ENCODE data around the gene ZNF658.
A peak's percentile ranks its signal among the peaks of the same experiment; 100 is the strongest.
"Not testable (repeated sequence)": the region's sequence is repeated elsewhere in the genome, so short reads cannot be mapped to it uniquely, and the experiment has no call there.

ZNF658 gene

DNA sequence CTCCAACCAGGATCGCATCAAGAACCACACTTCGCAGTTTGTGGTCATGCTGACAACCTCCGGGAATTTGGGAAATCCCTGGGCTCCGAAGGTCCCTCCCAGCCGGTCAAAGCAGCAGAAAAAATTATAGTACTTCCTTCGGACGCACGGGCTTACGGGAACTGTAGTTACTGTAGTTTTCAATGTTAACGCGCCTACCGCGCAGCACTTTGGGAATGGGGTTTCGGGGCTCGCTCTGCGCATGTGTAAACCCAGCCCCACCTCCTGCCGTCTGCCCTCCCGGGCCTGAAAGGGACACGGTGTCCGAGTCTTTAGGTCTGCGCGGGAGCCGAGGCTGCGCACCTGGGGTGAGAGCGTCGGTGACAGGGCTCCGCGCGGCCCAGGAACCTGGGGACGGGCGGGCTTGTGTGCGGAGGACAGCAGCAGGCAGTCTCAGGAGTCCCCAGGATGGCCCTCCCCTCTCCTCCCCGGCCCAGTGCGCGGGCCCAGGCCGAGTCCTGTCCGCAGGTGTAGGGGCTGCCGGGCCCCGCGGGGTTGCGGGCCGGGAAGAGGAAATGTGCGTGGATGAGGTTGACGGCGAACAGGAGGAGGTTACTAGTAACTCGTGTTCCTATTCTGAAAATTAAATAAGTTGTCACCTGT lies at the start of gene ZNF658:
Gene ZNF658 (plus strand): TSS at position 236 of the 642 bp plus-strand sequence. CDS start 2,837 bp downstream, outside the sequence.
- peak; percentile 52 for DNase-seq (ENCODE audit: low read depth)

DNA sequence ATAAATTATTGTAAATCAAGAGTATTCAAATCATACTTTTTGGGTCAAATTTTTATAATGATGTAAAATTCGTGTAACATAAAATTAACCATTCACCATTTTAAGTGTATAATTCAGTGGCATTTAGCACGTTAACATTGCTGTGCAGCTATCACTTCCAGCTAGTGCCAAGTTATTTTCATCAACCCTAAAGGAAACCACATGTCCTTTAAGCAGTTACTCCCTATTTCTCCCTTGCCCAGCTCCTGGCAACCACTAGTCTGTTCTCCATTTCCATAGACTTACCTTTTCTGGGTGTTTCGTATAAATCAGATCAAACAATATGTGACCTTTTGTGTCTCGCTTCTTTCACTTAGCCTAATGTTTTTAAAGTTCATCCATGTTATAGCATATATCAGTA lies 38.8 kb upstream of the ZNF658 start:
- DNase-seq (ENCODE audit: low read depth), result not testable (repeated sequence)

DNA sequence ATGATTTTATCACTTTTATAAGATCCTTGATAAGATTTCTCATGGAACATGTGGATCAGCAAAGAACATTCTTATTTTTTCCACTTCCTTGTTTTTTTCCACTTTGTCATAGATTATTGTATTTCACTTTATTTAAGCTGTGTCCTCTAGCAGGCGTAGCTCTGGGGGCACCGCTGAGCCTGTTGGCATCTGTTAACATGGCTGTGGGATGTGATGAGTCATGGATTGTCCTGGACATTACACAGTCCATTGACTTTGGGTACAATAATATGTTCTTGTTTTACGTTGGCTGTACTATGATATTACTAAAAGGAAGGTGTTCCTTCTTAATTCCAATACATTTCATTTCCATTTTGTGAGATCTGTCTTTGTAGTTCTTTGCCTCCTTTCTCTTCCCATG lies 31.9 kb upstream of the ZNF658 start:
- DNase-seq (ENCODE audit: low read depth), result not testable (repeated sequence)

DNA sequence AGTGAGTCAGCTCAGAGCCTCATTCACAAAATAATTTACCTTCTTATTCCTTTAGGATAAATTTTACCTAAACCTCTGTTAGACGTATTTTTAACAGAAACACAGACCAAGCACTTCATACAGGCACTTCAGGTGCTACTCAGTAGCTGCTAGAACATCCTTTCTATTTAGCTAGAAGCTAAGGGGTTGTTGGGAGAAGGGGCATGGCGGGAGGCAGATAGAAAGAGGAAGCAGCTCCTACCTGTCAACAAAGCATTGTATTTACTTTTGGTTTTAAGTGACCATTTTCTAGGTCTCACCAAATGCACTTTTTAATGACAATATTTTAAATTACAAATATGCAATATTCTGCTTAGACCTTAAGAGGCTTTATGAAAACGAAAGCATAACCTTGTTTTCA lies 19.9 kb upstream of the ZNF658 start:
- not testable (repeated sequence) for DNase-seq (ENCODE audit: low read depth)

GRCh38 chr9:66881847-66882246 lies 18.7 kb upstream of the ZNF658 start:
- not testable (repeated sequence) for DNase-seq (ENCODE audit: low read depth)

DNA sequence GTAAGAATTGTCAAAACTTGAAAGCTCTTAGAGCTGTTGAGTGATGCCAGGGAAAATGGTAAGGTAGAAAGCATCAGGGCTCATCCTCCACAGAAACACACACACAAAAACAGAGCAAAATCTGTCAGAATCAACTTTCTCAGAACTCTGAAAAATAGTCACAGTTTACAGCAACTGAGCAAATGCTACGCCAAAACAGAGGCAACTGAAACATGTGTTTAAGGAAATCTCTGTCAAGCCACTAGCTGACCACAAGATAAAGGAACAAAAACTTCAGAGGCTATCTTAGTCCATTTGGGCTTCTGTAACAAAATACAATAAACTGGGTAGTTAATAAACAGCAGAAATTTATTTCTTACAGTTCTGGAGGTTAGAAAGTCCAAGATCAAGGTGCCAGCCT lies 10.2 kb upstream of the ZNF658 start:
- not testable (repeated sequence) for DNase-seq (ENCODE audit: low read depth)

GRCh38 chr9:66901141-66901540 lies 616 bp downstream of the ZNF658 start:
- not testable (repeated sequence) for DNase-seq (ENCODE audit: low read depth)

GRCh38 chr9:66909560-66909959 lies 9.0 kb downstream of the ZNF658 start:
- not testable (repeated sequence) for DNase-seq (ENCODE audit: low read depth)

GRCh38 chr9:66920072-66920471 lies 19.5 kb downstream of the ZNF658 start:
- DNase-seq (ENCODE audit: low read depth), result not testable (repeated sequence)

DNA sequence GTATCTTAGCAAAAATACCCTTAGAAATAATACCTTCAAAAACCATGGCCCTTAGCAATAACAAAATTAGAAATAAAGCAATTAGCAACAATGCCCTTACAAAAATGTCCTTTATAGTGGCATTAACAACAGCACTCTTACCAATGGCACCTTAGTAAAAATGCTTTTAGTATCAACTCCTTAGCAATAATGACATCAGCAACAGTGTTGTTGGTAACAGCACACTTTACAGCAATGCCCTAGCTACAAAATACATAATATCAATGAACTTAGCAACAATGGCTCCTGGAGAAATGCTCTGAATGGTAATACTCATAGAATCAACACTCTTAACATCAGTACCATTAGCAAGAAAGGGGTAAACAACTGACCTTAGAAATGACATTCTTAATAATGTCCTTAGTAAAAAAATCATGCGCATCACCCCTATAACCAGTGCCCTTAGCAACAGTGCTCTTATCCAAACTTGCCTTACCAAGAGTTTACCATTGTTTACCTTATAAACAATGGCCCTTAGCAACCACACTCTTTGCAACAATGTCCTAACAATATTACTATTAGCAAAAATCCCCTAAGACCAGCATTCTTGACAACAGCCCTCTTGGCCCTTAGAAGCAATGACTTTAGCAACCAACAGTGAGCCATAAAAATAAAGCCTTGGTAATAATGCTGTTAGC lies 35.8 kb downstream of the ZNF658 start:
- DNase-seq (ENCODE audit: low read depth), result not testable (repeated sequence)

DNA sequence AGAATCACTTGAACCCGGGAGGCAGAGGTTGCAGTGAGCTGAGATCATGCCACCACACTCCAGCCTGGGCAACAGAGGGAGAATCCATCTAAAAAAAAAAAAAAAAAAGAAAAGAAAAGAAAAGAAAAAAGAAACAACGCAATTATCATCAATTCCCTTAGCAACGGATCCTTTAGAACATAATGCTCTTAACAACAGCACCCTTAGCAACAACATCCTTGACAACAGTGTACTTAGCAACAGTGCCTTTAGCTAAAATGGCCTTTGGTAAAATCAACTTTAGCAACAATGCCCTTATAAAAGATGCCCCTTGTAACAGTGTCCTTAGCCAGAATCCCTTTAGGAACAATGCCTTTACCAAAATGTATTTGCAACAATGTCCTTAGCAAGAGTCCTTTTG lies 37.1 kb downstream of the ZNF658 start:
- not testable (repeated sequence) for DNase-seq (ENCODE audit: low read depth)

- DNase-seq (ENCODE audit: low read depth), result not testable (repeated sequence)
These were observed 37.8 kb downstream of the ZNF658 start for GRCh38 chr9:66938322-66938721.

DNA sequence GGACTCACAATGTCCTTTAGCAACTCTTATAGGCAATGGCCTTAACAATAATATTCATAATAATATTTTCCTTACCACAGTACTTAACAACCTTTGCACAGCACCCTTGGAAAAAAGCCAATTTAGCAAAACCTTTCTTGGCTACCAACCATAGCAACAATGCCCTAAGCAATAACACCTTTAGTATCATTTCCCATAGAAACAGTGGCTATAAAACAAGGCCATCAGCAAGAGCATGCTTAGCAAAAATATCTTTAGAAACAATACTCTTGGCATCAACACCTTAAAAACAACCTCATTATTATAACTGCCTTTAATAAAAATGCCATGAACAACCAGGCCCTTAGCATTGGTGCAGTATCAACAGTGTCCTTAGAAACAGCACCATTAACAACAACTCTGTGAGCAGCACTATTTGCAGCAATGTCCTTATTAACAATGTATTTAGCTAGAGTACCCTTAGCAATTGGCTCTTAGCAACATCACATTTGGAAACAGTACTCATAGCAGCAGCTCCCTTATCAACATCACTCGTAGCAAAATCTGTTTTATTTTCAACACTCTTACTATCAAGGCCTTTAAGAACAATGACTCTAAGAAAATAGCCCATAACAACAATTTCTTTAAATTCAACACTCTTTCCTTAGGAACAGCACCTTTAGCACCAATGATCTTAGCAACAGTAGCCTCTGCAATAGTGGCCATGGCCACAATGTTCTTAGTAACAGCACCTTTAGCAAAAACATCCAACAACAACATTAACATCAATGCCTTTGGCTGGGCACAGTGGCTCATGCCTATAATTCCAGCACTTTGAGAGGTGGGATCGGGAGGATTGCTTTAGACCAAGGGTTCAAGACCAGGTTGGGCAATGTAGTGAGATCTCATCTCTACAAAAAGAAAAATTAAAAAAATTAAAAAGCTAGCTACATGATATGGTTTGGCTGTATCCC lies 39.6 kb downstream of the ZNF658 start:
- DNase-seq (ENCODE audit: low read depth), result not testable (repeated sequence)

- DNase-seq (ENCODE audit: low read depth), result not testable (repeated sequence)
These were observed 42.1 kb downstream of the ZNF658 start for GRCh38 chr9:66942400-66943155.

DNA sequence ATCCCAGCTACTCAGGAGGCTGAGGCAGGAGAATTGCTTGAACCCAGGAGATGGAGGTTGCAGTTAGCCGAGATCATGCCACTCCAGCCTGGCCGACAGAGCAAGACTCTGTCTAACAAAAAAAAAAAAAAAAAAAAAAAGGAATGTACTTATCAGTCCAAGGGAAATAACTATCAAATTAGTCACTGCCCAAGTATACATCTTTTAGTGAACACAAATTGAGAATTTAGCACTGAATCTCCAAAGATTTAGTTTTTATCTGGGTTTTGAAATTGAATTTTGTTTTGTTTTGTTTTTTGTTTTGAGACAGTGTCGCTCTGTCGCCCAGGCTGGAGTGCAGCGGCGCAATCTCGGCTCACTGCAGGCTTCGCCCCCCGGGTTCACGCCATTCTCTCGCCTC lies 52.1 kb downstream of the ZNF658 start:
- not testable (repeated sequence) for DNase-seq (ENCODE audit: low read depth)

Measured in stimulated activated CD8-positive, alpha-beta memory T cell treated with anti-CD3 and anti-CD28 coated beads, Interleukin-4, amount 100 ng/mL, for 24 hours (primary cell).